Muscle of arm (tissue), 12 donors: ENCODE measurements around the gene PARP2. TPM values are rescaled to one million over a fixed set of nuclear protein-coding genes. Genes with fewer than 3 reads are reported as not detected.

Experiments used
- DNase-seq: peaks from one replicate; pipeline ENCODE4 v3.0.0-alpha.2; 2013
- polyA plus RNA-seq, 12 donors: library from polyadenylated mRNA; unstranded; fragments of 120-200 nt; gene quantifications; one replicate each; pipeline ENCODE4 v1.2.1, GENCODE V29; 2013; ENCODE audit not compliant: insufficient read length in 12 of 12

PARP2 gene
- polyA plus RNA-seq, 12 donors: 17.2 to 52.0 (median 34.6) TPM; not detected in 1

GRCh38 chr14:20387576-20387975, 44.1 kb downstream of the PARP2 start:
- no peak for DNase-seq

- DNase-seq: no peak
Observed at GRCh38 chr14:20388159-20388558, 44.7 kb downstream of the PARP2 start.

- no peak for DNase-seq
Observed at GRCh38 chr14:20391505-20391904, 48.1 kb downstream of the PARP2 start.

GRCh38 chr14:20397511-20397910, 54.1 kb downstream of the PARP2 start:
- no peak for DNase-seq

GRCh38 chr14:20400589-20400964, 57.1 kb downstream of the PARP2 start:
- no peak for DNase-seq

- DNase-seq: no peak
Observed at GRCh38 chr14:20400965-20401593, 57.6 kb downstream of the PARP2 start.

- no peak for DNase-seq
Observed at GRCh38 chr14:20403521-20403920, 60.1 kb downstream of the PARP2 start.

Other genes starting within 250 kb of the PARP2 start
- gene OR4K17, start 232.9 kb upstream of the PARP2 start, polyA plus RNA-seq: under 1 TPM in 5 of 12 donors, not detected in 7; 0.03 to 0.07 (median 0.04) TPM
- gene OR4N5, start 204.8 kb upstream of the PARP2 start, polyA plus RNA-seq: not detected
- not detected for gene OR11G2, start 152.7 kb upstream of the PARP2 start, polyA plus RNA-seq
- gene OR11H6, start 119.9 kb upstream of the PARP2 start, polyA plus RNA-seq: not detected
- under 1 TPM in 7 of 12 donors, not detected in 5; 0.23 to 0.53 (median 0.35) TPM for gene OR11H7, start 114.7 kb upstream of the PARP2 start, polyA plus RNA-seq
- gene OR11H4, start 104.3 kb upstream of the PARP2 start, polyA plus RNA-seq: not detected
- 10 to 100 TPM in 9 of 12 donors, 1 to 10 TPM in 2, not detected in 1; 8.5 to 14.9 (median 12.3) TPM for gene TTC5, start 37.7 kb upstream of the PARP2 start, polyA plus RNA-seq
- 10 to 100 TPM in 11 of 12 donors, not detected in 1; 29.4 to 82.6 (median 67.0) TPM for gene CCNB1IP1, start 10.4 kb upstream of the PARP2 start, polyA plus RNA-seq
- 10 to 100 TPM in 11 of 12 donors, not detected in 1; 12.3 to 23.8 (median 18.8) TPM for gene TEP1, start 69.9 kb downstream of the PARP2 start, polyA plus RNA-seq
- 1 to 10 TPM in 8 of 12 donors, under 1 TPM in 3, not detected in 1; 0.67 to 3.1 (median 1.6) TPM for gene KLHL33, start 92.5 kb downstream of the PARP2 start, polyA plus RNA-seq
- 10 to 100 TPM in 11 of 12 donors, not detected in 1; 21.1 to 55.6 (median 37.7) TPM for gene OSGEP, start 111.2 kb downstream of the PARP2 start, polyA plus RNA-seq
- 100 to 1,000 TPM in 11 of 12 donors, not detected in 1; 131 to 222 (median 161) TPM for gene APEX1, start 111.6 kb downstream of the PARP2 start, polyA plus RNA-seq
- 10 to 100 TPM in 11 of 12 donors, not detected in 1; 16.8 to 33.2 (median 21.7) TPM for gene PIP4P1, start 117.8 kb downstream of the PARP2 start, polyA plus RNA-seq
- 10 to 100 TPM in 8 of 12 donors, 1 to 10 TPM in 3, not detected in 1; 8.0 to 19.0 (median 10.9) TPM for gene PNP, start 125.8 kb downstream of the PARP2 start, polyA plus RNA-seq
- gene RNASE10, start 161.9 kb downstream of the PARP2 start, polyA plus RNA-seq: under 1 TPM in 3 of 12 donors, not detected in 9; 0.12 to 0.39 (median 0.30) TPM
- gene RNASE9, start 217.4 kb downstream of the PARP2 start, polyA plus RNA-seq: not detected
- not detected for gene RNASE11, start 244.4 kb downstream of the PARP2 start, polyA plus RNA-seq
- not detected for gene RNASE12, start 247.7 kb downstream of the PARP2 start, polyA plus RNA-seq